Neural progenitor cell (in vitro differentiated cells): ENCODE data around the gene RNF217. TPM values are rescaled to one million over a fixed set of nuclear protein-coding genes. Genes with fewer than 3 reads are reported as not detected.

Experiments used
- DNase-seq: peaks from one replicate; pipeline ENCODE4 v3.0.0-alpha.2; 2016; ENCODE audit warnings: low spot score
- H2AFZ ChIP-seq: fragments of 200-600 bp; sonication (generic); replicated peaks from 2 replicates; pipeline ENCODE4 v1.6.1; 2016; ENCODE audit warnings: antibody characterized with exemption
- H3F3A ChIP-seq: fragments of 200-600 bp; sonication (generic); 2 replicates; pipeline ENCODE4 v1.6.1; 2016; ENCODE audit warnings: antibody characterized with exemption, low read depth
- H3K27ac ChIP-seq: fragments of 200-600 bp; sonication (generic); 2 replicates; pipeline ENCODE4 v1.5.1; 2016; ENCODE audit warnings: mild to moderate bottlenecking
- H3K27me3 ChIP-seq: fragments of 200-600 bp; sonication (generic); 2 replicates; pipeline ENCODE4 v1.6.1; 2016; ENCODE audit warnings: mild to moderate bottlenecking, moderate library complexity
- H3K36me3 ChIP-seq: fragments of 200-600 bp; sonication (generic); 2 replicates; pipeline ENCODE4 v1.5.1; 2016
- H3K4me1 ChIP-seq: fragments of 200-600 bp; sonication (generic); 2 replicates; pipeline ENCODE4 v1.6.1; 2016; ENCODE audit warnings: mixed run types
- H3K4me2 ChIP-seq: fragments of 200-600 bp; sonication (generic); 2 replicates; pipeline ENCODE4 v1.6.1; 2016
- H3K4me3 ChIP-seq: fragments of 200-600 bp; sonication (generic); 2 replicates; pipeline ENCODE4 v1.5.1; 2016
- H3K79me2 ChIP-seq: fragments of 200-600 bp; sonication (generic); 2 replicates; pipeline ENCODE4 v1.6.1; 2016; ENCODE audit warnings: low read depth
- H3K9ac ChIP-seq: fragments of 200-600 bp; sonication (generic); 2 replicates; pipeline ENCODE4 v1.6.1; 2016
- H3K9me3 ChIP-seq: fragments of 200-600 bp; sonication (generic); 2 replicates; pipeline ENCODE4 v1.5.1; 2016; ENCODE audit warnings: low read depth
- H4K20me1 ChIP-seq: fragments of 200-600 bp; sonication (generic); 2 replicates; pipeline ENCODE4 v1.6.1; 2016; ENCODE audit warnings: low read depth
- H3K27ac Mint-ChIP-seq: 3 replicates; pipeline ENCODE4 v1.8.0; 2021; ENCODE audit warnings: mixed read lengths
- H3K27me3 Mint-ChIP-seq: 2 replicates; pipeline ENCODE4 v1.8.0; 2022; ENCODE audit warnings: low read depth, mild to moderate bottlenecking, inconsistent platforms, moderate library complexity, mixed read lengths; ENCODE audit not compliant: insufficient read depth
- H3K36me3 Mint-ChIP-seq: 3 replicates; pipeline ENCODE4 v1.8.0; 2021; ENCODE audit warnings: mixed read lengths
- H3K4me1 Mint-ChIP-seq: 3 replicates; pipeline ENCODE4 v1.8.0; 2021; ENCODE audit warnings: mixed read lengths
- H3K4me3 Mint-ChIP-seq: 3 replicates; pipeline ENCODE4 v1.8.0; 2021; ENCODE audit warnings: mild to moderate bottlenecking, moderate library complexity, mixed read lengths
- H3K9me3 Mint-ChIP-seq: 3 replicates; pipeline ENCODE4 v1.8.0; 2020; ENCODE audit warnings: mixed read lengths
- EZH2 ChIP-seq: fragments of 200-600 bp; sonication (generic); IDR thresholded peaks from 2 replicates; pipeline ENCODE4 v1.6.1; 2017; ENCODE audit warnings: antibody characterized with exemption, mild to moderate bottlenecking, moderate library complexity
- EZH2phosphoT487 ChIP-seq: fragments of 200-600 bp; sonication (generic); IDR thresholded peaks from 2 replicates; pipeline ENCODE4 v1.6.1; 2017; ENCODE audit warnings: antibody characterized with exemption
- total RNA-seq: library from RNA; depleted of rRNA; stranded (reverse); fragments of >200 nt; gene quantifications from 2 replicates; pipeline ENCODE4 v1.2.3, GENCODE V29; 2015; ENCODE audit warnings: low replicate concordance
- TF ChIP-seq, protein P1 (sequence below): fragments of 200-600 bp; sonication (generic); IDR thresholded peaks from 2 replicates; pipeline ENCODE4 v1.5.1; 2017; ENCODE audit warnings: antibody characterized with exemption, mild to moderate bottlenecking

The RNF217 gene
- total RNA-seq, 1 donor from 2014 or later: 24.1 TPM

- no peaks in the 10 kb centered on the region for H3K4me1 Mint-ChIP-seq
- no peak for DNase-seq
- Histone ChIP-seq H3K4me1 (peaks cover 5% of the 10 kb centered on the region), H4K20me1 (no peaks in the 10 kb centered on the region), H3F3A (no peaks in the 10 kb centered on the region), H3K27me3 (no peaks in the 10 kb centered on the region), H3K36me3 (no peaks in the 10 kb centered on the region), H3K9me3 (no peaks in the 10 kb centered on the region), H3K4me3 (no peak overlapping the region), H3K79me2 (peaks cover 4% of the 10 kb centered on the region), H3K9ac (no peak overlapping the region), H3K4me2 (no peak overlapping the region), H2AFZ (no peak overlapping the region), H3K27ac (no peak overlapping the region)
- peaks cover 23% of the 10 kb centered on the region for H3K36me3 Mint-ChIP-seq
- no peak overlapping the region for H3K4me3 Mint-ChIP-seq
- H3K27ac Mint-ChIP-seq: no peak overlapping the region
- H3K9me3 Mint-ChIP-seq: peaks cover 18% of the 10 kb centered on the region
- TF ChIP-seq EZH2 (no peak), EZH2phosphoT487 (no peak)
- TF ChIP-seq, protein P1, sequence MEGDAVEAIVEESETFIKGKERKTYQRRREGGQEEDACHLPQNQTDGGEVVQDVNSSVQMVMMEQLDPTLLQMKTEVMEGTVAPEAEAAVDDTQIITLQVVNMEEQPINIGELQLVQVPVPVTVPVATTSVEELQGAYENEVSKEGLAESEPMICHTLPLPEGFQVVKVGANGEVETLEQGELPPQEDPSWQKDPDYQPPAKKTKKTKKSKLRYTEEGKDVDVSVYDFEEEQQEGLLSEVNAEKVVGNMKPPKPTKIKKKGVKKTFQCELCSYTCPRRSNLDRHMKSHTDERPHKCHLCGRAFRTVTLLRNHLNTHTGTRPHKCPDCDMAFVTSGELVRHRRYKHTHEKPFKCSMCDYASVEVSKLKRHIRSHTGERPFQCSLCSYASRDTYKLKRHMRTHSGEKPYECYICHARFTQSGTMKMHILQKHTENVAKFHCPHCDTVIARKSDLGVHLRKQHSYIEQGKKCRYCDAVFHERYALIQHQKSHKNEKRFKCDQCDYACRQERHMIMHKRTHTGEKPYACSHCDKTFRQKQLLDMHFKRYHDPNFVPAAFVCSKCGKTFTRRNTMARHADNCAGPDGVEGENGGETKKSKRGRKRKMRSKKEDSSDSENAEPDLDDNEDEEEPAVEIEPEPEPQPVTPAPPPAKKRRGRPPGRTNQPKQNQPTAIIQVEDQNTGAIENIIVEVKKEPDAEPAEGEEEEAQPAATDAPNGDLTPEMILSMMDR: no peak
- no peaks in the 10 kb centered on the region for H3K27me3 Mint-ChIP-seq
These were observed 29.6 kb downstream of the RNF217 start for GRCh38 chr6:124991764-124992295.

GRCh38 chr6:124993327-124993726, 31.1 kb downstream of the RNF217 start:
- no peaks in the 10 kb centered on the region for H3K4me1 Mint-ChIP-seq
- H3K36me3 ChIP-seq: no peaks in the 10 kb centered on the region
- no peak overlapping the region for H3K27ac ChIP-seq
- no peaks in the 10 kb centered on the region for H3K27me3 ChIP-seq
- H3K9ac ChIP-seq: no peak overlapping the region
- H3K27ac Mint-ChIP-seq: no peak overlapping the region
- H3K27me3 Mint-ChIP-seq: peaks cover 3% of the 10 kb centered on the region
- peaks cover 5% of the 10 kb centered on the region for H3K4me1 ChIP-seq
- TF ChIP-seq, protein P1: no peak
- no peak for TF ChIP-seq EZH2phosphoT487
- no peaks in the 10 kb centered on the region for H3F3A ChIP-seq
- no peaks in the 10 kb centered on the region for H3K9me3 ChIP-seq
- no peak for DNase-seq
- peaks cover 4% of the 10 kb centered on the region for H3K79me2 ChIP-seq
- H3K4me2 ChIP-seq: no peak overlapping the region
- no peak overlapping the region for H2AFZ ChIP-seq
- H3K9me3 Mint-ChIP-seq: peaks cover 6% of the 10 kb centered on the region
- no peak overlapping the region for H3K4me3 Mint-ChIP-seq
- H3K4me3 ChIP-seq: no peak overlapping the region
- no peaks in the 10 kb centered on the region for H4K20me1 ChIP-seq
- H3K36me3 Mint-ChIP-seq: peaks cover 19% of the 10 kb centered on the region

DNA sequence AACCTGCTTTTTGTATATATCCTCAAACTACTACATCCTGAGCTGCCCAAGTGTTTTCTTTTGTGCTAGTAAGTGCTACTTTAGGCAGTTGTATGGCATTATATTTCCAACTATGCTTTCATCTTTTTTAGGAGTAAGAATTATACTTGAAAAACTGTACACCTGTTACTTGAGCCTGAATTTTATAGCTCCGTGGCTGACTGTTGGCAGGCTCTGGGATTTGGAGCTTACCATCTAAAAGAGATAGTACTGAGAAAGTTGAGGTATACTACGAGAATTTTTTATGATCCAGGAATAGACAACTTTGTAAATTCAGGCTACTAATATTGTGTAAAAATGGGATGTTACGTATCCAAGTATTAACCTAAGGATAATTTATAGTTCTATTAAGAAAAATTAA, 32.4 kb downstream of the RNF217 start:
- Histone ChIP-seq H3K9me3 (no peaks in the 10 kb centered on the region), H2AFZ (no peak overlapping the region), H3K9ac (no peak overlapping the region), H3K27ac (no peak overlapping the region), H3K79me2 (peaks cover 4% of the 10 kb centered on the region), H4K20me1 (no peaks in the 10 kb centered on the region), H3K27me3 (no peaks in the 10 kb centered on the region), H3F3A (peaks cover 8% of the 10 kb centered on the region), H3K4me2 (no peak overlapping the region), H3K4me3 (no peak overlapping the region), H3K36me3 (no peaks in the 10 kb centered on the region), H3K4me1 (peaks cover 13% of the 10 kb centered on the region)
- Mint-ChIP-seq H3K27ac (no peak overlapping the region), H3K27me3 (peaks cover 3% of the 10 kb centered on the region), H3K9me3 (peaks cover 2% of the 10 kb centered on the region), H3K4me3 (no peak overlapping the region), H3K36me3 (peaks cover 16% of the 10 kb centered on the region), H3K4me1 (peaks cover 5% of the 10 kb centered on the region)
- DNase-seq: no peak
- TF ChIP-seq EZH2 (no peak), EZH2phosphoT487 (no peak)
- TF ChIP-seq, protein P1: no peak
